HCT116 (cell line): ENCODE measurements around the gene NPR1. TPM values are rescaled to one million over a fixed set of nuclear protein-coding genes. Genes with fewer than 3 reads are reported as not detected.

Experiments
- ATAC-seq: fragments of 200-7000 bp; cut with Tn5 transposase; 2 replicates; pipeline ENCODE4 v1.9.1; 2020; ENCODE audit warnings: mild to moderate bottlenecking, moderate library complexity
- BruUV-seq: library from RNA; stranded (reverse); fragments of 400-500 nt; replicated peaks from 2 replicates; lab custom pipeline; 2021; lab: Mats Ljungman, UMichigan
- CTCF ChIA-PET: fragments of 300-600 bp; sonication (Branson Sonifier 250); formaldehyde crosslinking; loops from one replicate; lab custom pipeline; 2021; ENCODE audit warnings: antibody characterized with exemption; lab: Charles Lee
- POLR2A ChIA-PET: fragments of 300-600, 350-600 bp; sonication (Branson Sonifier 250); formaldehyde crosslinking; loops from one replicate; lab custom pipeline; 2021; ENCODE audit warnings: antibody characterized with exemption; lab: Charles Lee
- RAD21 ChIA-PET, 2 experiments: fragments of 300-600 bp; sonication (Branson Sonifier 250); formaldehyde crosslinking; loops; one replicate each; lab custom pipeline; 2023; ENCODE audit warnings: low total read pairs in 2 of 2; ENCODE audit not compliant: uncharacterized antibody in 2 of 2, unreplicated experiment in 2 of 2, low non-redundant PET in 1 of 2; lab: Charles Lee
- DNase-seq: peaks from one replicate; pipeline ENCODE4 v3.0.0-alpha.2; 2010; ENCODE audit warnings: low read depth, low spot score
- H2AFZ ChIP-seq: fragments of 200-600 bp; shearing (Covaris generic), sonication (generic); 2 replicates; pipeline ENCODE4 v1.6.1; 2017; ENCODE audit warnings: low read depth, mixed run types, mixed read lengths, antibody characterized with exemption, low read length; ENCODE audit not compliant: poor library complexity, severe bottlenecking
- H3K27ac ChIP-seq: 2 replicates; pipeline ENCODE4 v1.5.1; 2012; ENCODE audit warnings: low read depth, low read length
- H3K27me3 ChIP-seq: fragments of 200-600 bp; sonication (generic); 2 replicates; pipeline ENCODE4 v1.6.1; 2016; ENCODE audit warnings: mixed run types, low read length, mixed read lengths; ENCODE audit not compliant: insufficient read depth
- H3K36me3 ChIP-seq, 2 experiments: fragments of 200-500 bp in 1 of 2; fragments of 200-600 bp in 1 of 2; sonication (Bioruptor generic) in 1 of 2; sonication (generic) in 1 of 2; 2 replicates each; pipeline versions ENCODE4 v1.5.1 to v1.6.1; 2014 to 2016; ENCODE audit warnings: low read length in 2 of 2, inconsistent platforms in 1 of 2, mixed read lengths in 1 of 2, mixed run types in 1 of 2; ENCODE audit not compliant: insufficient read depth in 2 of 2, control insufficient read depth in 1 of 2
- H3K4me1 ChIP-seq, 2 experiments: fragments of 200-600 bp in 1 of 2; sonication (generic) in 1 of 2; 2 replicates each; pipeline versions ENCODE4 v1.5.1 to v1.6.1; 2012 to 2017; ENCODE audit warnings: low read length in 2 of 2, inconsistent platforms in 1 of 2, mild to moderate bottlenecking in 1 of 2, mixed read lengths in 1 of 2, mixed run types in 1 of 2, moderate library complexity in 1 of 2; ENCODE audit not compliant: insufficient read depth in 2 of 2, control insufficient read depth in 1 of 2
- H3K4me2 ChIP-seq: fragments of 200-600 bp; sonication (generic); 2 replicates; pipeline ENCODE4 v1.6.1; 2017; ENCODE audit warnings: mixed run types, low read length, mixed read lengths
- H3K4me3 ChIP-seq, 2 experiments: fragments of 200-600 bp in 1 of 2; sonication (generic) in 1 of 2; replicated peaks in 1 of 2; 2 replicates each; pipeline ENCODE4 v1.5.1; 2011 to 2016; ENCODE audit warnings: low read length in 2 of 2, control low read depth in 1 of 2, low read depth in 1 of 2, mild to moderate bottlenecking in 1 of 2, mixed read lengths in 1 of 2, mixed run types in 1 of 2
- H3K79me2 ChIP-seq: fragments of 200-600 bp; sonication (generic); 2 replicates; pipeline ENCODE4 v1.6.1; 2017; ENCODE audit warnings: mild to moderate bottlenecking, mixed run types, low read length, moderate library complexity, mixed read lengths; ENCODE audit not compliant: insufficient read depth
- H3K9ac ChIP-seq: fragments of 200-600 bp; sonication (generic); 2 replicates; pipeline ENCODE4 v1.6.1; 2016; ENCODE audit warnings: low read length, mixed read lengths
- H3K9me2 ChIP-seq: fragments of 200-600 bp; sonication (generic), shearing (Covaris generic); 2 replicates; pipeline ENCODE4 v1.6.1; 2017; ENCODE audit warnings: mixed run types, mild to moderate bottlenecking, moderate library complexity; ENCODE audit not compliant: insufficient read depth
- H3K9me3 ChIP-seq, 2 experiments: fragments of 200-500 bp in 1 of 2; fragments of 200-600 bp in 1 of 2; sonication (Bioruptor generic) in 1 of 2; sonication (generic) in 1 of 2; 2 replicates each; pipeline ENCODE4 v1.6.1; 2014 to 2017; ENCODE audit warnings: low read length in 2 of 2, mixed read lengths in 2 of 2, inconsistent platforms in 1 of 2, low read depth in 1 of 2, mild to moderate bottlenecking in 1 of 2, mixed run types in 1 of 2, moderate library complexity in 1 of 2; ENCODE audit not compliant: control insufficient read depth in 1 of 2, insufficient read depth in 1 of 2
- H4K20me1 ChIP-seq: fragments of 200-600 bp; sonication (generic), shearing (Covaris generic); 2 replicates; pipeline ENCODE4 v1.6.1; 2017; ENCODE audit warnings: mixed run types, mild to moderate bottlenecking, moderate library complexity; ENCODE audit not compliant: insufficient read depth
- ATF3 ChIP-seq: IDR thresholded peaks from 2 replicates; pipeline ENCODE4 v1.6.1; 2012
- EZH2 ChIP-seq: fragments of 200-600 bp; sonication (generic); IDR thresholded peaks from 2 replicates; pipeline ENCODE4 v1.6.1; 2017; ENCODE audit warnings: antibody characterized with exemption, mixed run types
- EZH2phosphoT487 ChIP-seq: fragments of 200-600 bp; IDR thresholded peaks from 2 replicates; pipeline ENCODE4 v1.6.1; 2018; ENCODE audit warnings: antibody characterized with exemption, borderline replicate concordance
- MAX ChIP-seq: IDR thresholded peaks from 2 replicates; pipeline ENCODE4 v1.6.1; 2012
- ZFX ChIP-seq: fragments of 450-650 bp; IDR thresholded peaks from 2 replicates; pipeline ENCODE4 v1.6.1; 2017
- intact Hi-C: fragments of 100-400 bp; cut with micrococcal nuclease; formaldehyde crosslinking; loops from 2 replicates; pipeline ENCODE4 v1.10.0; 2022
- total RNA-seq: library from RNA; stranded (reverse); gene quantifications from one replicate; pipeline ENCODE4 v1.2.1, GENCODE V29; 2021; ENCODE audit not compliant: unreplicated experiment

The NPR1 gene
- total RNA-seq, 1 experiment from 2014 or later, result 0.07 TPM

- ChIA-PET RAD21 (no interaction called here), CTCF (interaction anchor here (0.7 kb wide), 1 partner anchor 25 kb away, joined by 3 read pairs; no protein-coding TSS in a partner anchor), POLR2A (interaction anchor here (1.3 kb wide), 1 partner anchor 12 kb away, joined by 4 read pairs; no protein-coding TSS in a partner anchor)
- Histone ChIP-seq H3K4me2 (peak overlapping the region; percentile 21; the same call in 1 of the 2 replicates), H3K9me3 (no peaks in the 10 kb centered on the region), H3K4me3 (no peak overlapping the region), H3K79me2 (no peaks in the 10 kb centered on the region), H3K27ac (no peak overlapping the region), H3K9ac (no peak overlapping the region), H3K4me1 (peaks cover 2 to 22% of the 10 kb centered on the region in 2 experiments; a peak in 2 of 4 replicates), H3K9me2 (no peaks in the 10 kb centered on the region), H2AFZ (peak overlapping the region; percentile 65), H3K27me3 (no peaks in the 10 kb centered on the region), H4K20me1 (no peaks in the 10 kb centered on the region), H3K36me3 (no peaks in the 10 kb centered on the region)
- intact Hi-C loops, result no loop called here
- ATAC-seq (peak; percentile 36; the same call in 1 of the 2 replicates), DNase-seq (no peak)
- BruUV-seq, result no TSS peak
- TF ChIP-seq MAX (no peak), EZH2 (no peak), ZFX (0 out of 2 replicates have a peak, but pooled peaks have one; percentile 30)
Measured at GRCh38 chr1:153697191-153698019, 18.9 kb downstream of the NPR1 start.

- no peaks in the 10 kb centered on the region for H3K9me3 ChIP-seq
- no peaks in the 10 kb centered on the region for H3K36me3 ChIP-seq
- peaks cover 2 to 22% of the 10 kb centered on the region in 2 experiments; a peak in 2 of 4 replicates for H3K4me1 ChIP-seq
- no peak for TF ChIP-seq ATF3
- TF ChIP-seq EZH2phosphoT487, result no peak
- H2AFZ ChIP-seq, result no peak overlapping the region
- no peak overlapping the region for H3K4me3 ChIP-seq
- RAD21 ChIA-PET, result no interaction called here
- H3K27me3 ChIP-seq, result no peaks in the 10 kb centered on the region
- H3K4me2 ChIP-seq, result no peak overlapping the region
- DNase-seq, result no peak
- intact Hi-C loops, result no loop called here
- POLR2A ChIA-PET, result interaction anchor here (1.3 kb wide), 1 partner anchor 11 kb away, joined by 4 read pairs; no protein-coding TSS in a partner anchor
- no peak overlapping the region for H3K27ac ChIP-seq
- H3K9me2 ChIP-seq, result no peaks in the 10 kb centered on the region
- H4K20me1 ChIP-seq, result no peaks in the 10 kb centered on the region
- no peaks in the 10 kb centered on the region for H3K79me2 ChIP-seq
- ATAC-seq, result no peak
- BruUV-seq, result no TSS peak
- no peak overlapping the region for H3K9ac ChIP-seq
- CTCF ChIA-PET, result no interaction called here
Measured at GRCh38 chr1:153698020-153698922, 19.8 kb downstream of the NPR1 start.
